IPS-15b (cell line): ENCODE results near the gene RPL31.

ENCODE experiments used
- H3K27me3 ChIP-seq: one replicate; pipeline ENCODE4 v1.6.1; 2013; ENCODE audit warnings: low read length; ENCODE audit not compliant: control insufficient read depth, insufficient read depth
- H3K36me3 ChIP-seq: one replicate; pipeline ENCODE4 v1.6.1; 2013; ENCODE audit warnings: low read length; ENCODE audit not compliant: control insufficient read depth, insufficient read depth
- H3K4me1 ChIP-seq: one replicate; pipeline ENCODE4 v1.6.1; 2013; ENCODE audit warnings: mild to moderate bottlenecking, low read length; ENCODE audit not compliant: control insufficient read depth, insufficient read depth
- H3K4me3 ChIP-seq: one replicate; pipeline ENCODE4 v1.5.1; 2013; ENCODE audit warnings: low read depth, low read length
- H3K9ac ChIP-seq: one replicate; pipeline ENCODE4 v1.6.1; 2013; ENCODE audit warnings: low read depth, mild to moderate bottlenecking, low read length
- H3K9me3 ChIP-seq: one replicate; pipeline ENCODE4 v1.6.1; 2013; ENCODE audit warnings: mild to moderate bottlenecking, low read length; ENCODE audit not compliant: control insufficient read depth, insufficient read depth

RPL31 gene

GRCh38 chr2:101018934-101019333, 16.8 kb downstream of the RPL31 start:
- no peaks in the 10 kb centered on the region for H3K27me3 ChIP-seq
- no peak overlapping the region for H3K4me3 ChIP-seq
- no peaks in the 10 kb centered on the region for H3K9me3 ChIP-seq
- H3K36me3 ChIP-seq = no peaks in the 10 kb centered on the region
- no peaks in the 10 kb centered on the region for H3K4me1 ChIP-seq
- H3K9ac ChIP-seq = no peak overlapping the region

GRCh38 chr2:101022221-101022620, 20.1 kb downstream of the RPL31 start:
- no peaks in the 10 kb centered on the region for H3K36me3 ChIP-seq
- H3K27me3 ChIP-seq = no peaks in the 10 kb centered on the region
- H3K4me3 ChIP-seq = no peak overlapping the region
- no peak overlapping the region for H3K9ac ChIP-seq
- peaks cover 9% of the 10 kb centered on the region for H3K4me1 ChIP-seq
- no peaks in the 10 kb centered on the region for H3K9me3 ChIP-seq

GRCh38 chr2:101023327-101024107, 21.4 kb downstream of the RPL31 start:
- H3K9me3 ChIP-seq = no peaks in the 10 kb centered on the region
- H3K27me3 ChIP-seq = no peaks in the 10 kb centered on the region
- no peak overlapping the region for H3K9ac ChIP-seq
- peaks cover 9% of the 10 kb centered on the region for H3K4me1 ChIP-seq
- H3K36me3 ChIP-seq = no peaks in the 10 kb centered on the region
- no peak overlapping the region for H3K4me3 ChIP-seq

GRCh38 chr2:101025561-101025960, 23.5 kb downstream of the RPL31 start:
- H3K36me3 ChIP-seq = no peaks in the 10 kb centered on the region
- H3K4me1 ChIP-seq = peaks cover 9% of the 10 kb centered on the region

GRCh38 chr2:101026253-101026701, 24.2 kb downstream of the RPL31 start:
- H3K36me3 ChIP-seq = no peaks in the 10 kb centered on the region
- no peaks in the 10 kb centered on the region for H3K27me3 ChIP-seq
- no peak overlapping the region for H3K9ac ChIP-seq
- H3K9me3 ChIP-seq = no peaks in the 10 kb centered on the region
- H3K4me3 ChIP-seq = no peak overlapping the region
- H3K4me1 ChIP-seq = peaks cover 9% of the 10 kb centered on the region

More at GRCh38 chr2:101025561-101025960, 23.5 kb downstream of the RPL31 start:
- no peaks in the 10 kb centered on the region for H3K9me3 ChIP-seq
- H3K9ac ChIP-seq = no peak overlapping the region
- H3K27me3 ChIP-seq = no peaks in the 10 kb centered on the region
- no peak overlapping the region for H3K4me3 ChIP-seq

GRCh38 chr2:101026923-101027469, 24.9 kb downstream of the RPL31 start:
- Histone ChIP-seq H3K36me3 (no peaks in the 10 kb centered on the region), H3K4me3 (no peak overlapping the region), H3K9ac (no peak overlapping the region), H3K9me3 (no peaks in the 10 kb centered on the region), H3K4me1 (peaks cover 9% of the 10 kb centered on the region), H3K27me3 (no peaks in the 10 kb centered on the region)

- H3K9me3 ChIP-seq = no peaks in the 10 kb centered on the region
- H3K9ac ChIP-seq = no peak overlapping the region
- H3K4me1 ChIP-seq = peaks cover 9% of the 10 kb centered on the region
- no peak overlapping the region for H3K4me3 ChIP-seq
- no peaks in the 10 kb centered on the region for H3K27me3 ChIP-seq
- no peaks in the 10 kb centered on the region for H3K36me3 ChIP-seq
These were observed 25.8 kb downstream of the RPL31 start for GRCh38 chr2:101027852-101028251.

GRCh38 chr2:101030866-101031554, 28.9 kb downstream of the RPL31 start:
- Histone ChIP-seq H3K9me3 (no peaks in the 10 kb centered on the region), H3K4me3 (no peak overlapping the region), H3K9ac (no peak overlapping the region), H3K36me3 (peaks cover 5% of the 10 kb centered on the region), H3K4me1 (peaks cover 4% of the 10 kb centered on the region), H3K27me3 (no peaks in the 10 kb centered on the region)

- Histone ChIP-seq H3K4me1 (no peaks in the 10 kb centered on the region), H3K9ac (no peak overlapping the region), H3K36me3 (peaks cover 5% of the 10 kb centered on the region), H3K9me3 (no peaks in the 10 kb centered on the region), H3K27me3 (no peaks in the 10 kb centered on the region), H3K4me3 (no peak overlapping the region)
These were observed 30.1 kb downstream of the RPL31 start for GRCh38 chr2:101032084-101032776.

GRCh38 chr2:101036562-101036961, 34.5 kb downstream of the RPL31 start:
- Histone ChIP-seq H3K9me3 (no peaks in the 10 kb centered on the region), H3K4me1 (no peaks in the 10 kb centered on the region), H3K9ac (no peak overlapping the region), H3K36me3 (peaks cover 12% of the 10 kb centered on the region), H3K4me3 (no peak overlapping the region), H3K27me3 (no peaks in the 10 kb centered on the region)

- no peaks in the 10 kb centered on the region for H3K9me3 ChIP-seq
- peaks cover 12% of the 10 kb centered on the region for H3K36me3 ChIP-seq
- H3K9ac ChIP-seq = no peak overlapping the region
- no peak overlapping the region for H3K4me3 ChIP-seq
- H3K4me1 ChIP-seq = no peaks in the 10 kb centered on the region
- H3K27me3 ChIP-seq = no peaks in the 10 kb centered on the region
These were observed 35.2 kb downstream of the RPL31 start for GRCh38 chr2:101037161-101037755.
